Activated CD8-positive, alpha-beta memory T cell treated with anti-CD3 and anti-CD28 coated beads, Interleukin-2, amount 50 U/mL, for 48 hours (primary cell): ENCODE data around the gene FKBP9.

Source experiments
- DNase-seq: peaks from one replicate; pipeline ENCODE4 v3.0.0-alpha.2; 2020

Gene FKBP9

GRCh38 chr7:33012364-33012763 lies 55.1 kb downstream of the FKBP9 start:
- no peak for DNase-seq

GRCh38 chr7:33024189-33024757 lies 67.0 kb downstream of the FKBP9 start:
- DNase-seq, result no peak

- no peak for DNase-seq
These were observed 78.5 kb downstream of the FKBP9 start for GRCh38 chr7:33035776-33036175.

- no peak for DNase-seq
These were observed 81.4 kb downstream of the FKBP9 start for GRCh38 chr7:33038639-33039038.

GRCh38 chr7:33039257-33039902 lies 82.1 kb downstream of the FKBP9 start:
- DNase-seq, result no peak

- DNase-seq, result no peak
These were observed 82.7 kb downstream of the FKBP9 start for GRCh38 chr7:33039903-33040292.

- DNase-seq, result peak; percentile 61
These were observed 83.7 kb downstream of the FKBP9 start for GRCh38 chr7:33040803-33041516.

GRCh38 chr7:33041631-33042428 lies 84.6 kb downstream of the FKBP9 start:
- DNase-seq, result no peak

- DNase-seq, result no peak
These were observed 86.5 kb downstream of the FKBP9 start for GRCh38 chr7:33043501-33044400.

- DNase-seq, result no peak
These were observed 87.1 kb downstream of the FKBP9 start for GRCh38 chr7:33044401-33044718.

GRCh38 chr7:33044986-33045385 lies 87.7 kb downstream of the FKBP9 start:
- no peak for DNase-seq

GRCh38 chr7:33048257-33048656 lies 91.0 kb downstream of the FKBP9 start:
- DNase-seq, result no peak

GRCh38 chr7:33048704-33049103 lies 91.5 kb downstream of the FKBP9 start:
- no peak for DNase-seq

GRCh38 chr7:33050535-33051318 lies 93.5 kb downstream of the FKBP9 start:
- no peak for DNase-seq

- no peak for DNase-seq
These were observed 96.5 kb downstream of the FKBP9 start for GRCh38 chr7:33053721-33054120.

- DNase-seq, result no peak
These were observed 97.2 kb downstream of the FKBP9 start for GRCh38 chr7:33054261-33054964.

- no peak for DNase-seq
These were observed 97.9 kb downstream of the FKBP9 start for GRCh38 chr7:33055158-33055557.
